OCI-LY7 (cell line): ENCODE results near the gene ZNF616. TPM values are rescaled to one million over a fixed set of nuclear protein-coding genes. Genes with fewer than 3 reads are reported as not detected.

ENCODE experiments used
- BruUV-seq: library from RNA; stranded (reverse); fragments of 400-500 nt; replicated peaks from 2 replicates; lab custom pipeline; 2021; lab: Mats Ljungman, UMichigan
- CTCF ChIA-PET: fragments of 300-600 bp; sonication (Branson Sonifier 250); formaldehyde crosslinking; loops from one replicate; lab custom pipeline; 2022; ENCODE audit warnings: antibody characterized with exemption; ENCODE audit not compliant: unreplicated experiment; lab: Charles Lee
- POLR2A ChIA-PET: fragments of 300-600 bp; sonication (Branson Sonifier 250); formaldehyde crosslinking; loops from one replicate; lab custom pipeline; 2022; ENCODE audit warnings: antibody characterized with exemption; lab: Charles Lee
- DNase-seq: peaks from one replicate; pipeline ENCODE4 v3.0.0-alpha.2; 2015; ENCODE audit warnings: low spot score
- H2AFZ ChIP-seq: fragments of 200-600 bp; sonication (generic), shearing (Covaris generic); 2 replicates; pipeline ENCODE4 v1.6.1; 2014; ENCODE audit warnings: mild to moderate bottlenecking, antibody characterized with exemption, low read length, moderate library complexity
- H3K27ac ChIP-seq: fragments of 200-600 bp; sonication (generic); 2 replicates; pipeline ENCODE4 v1.5.1; 2014; ENCODE audit warnings: mixed run types, low read depth, mild to moderate bottlenecking, moderate library complexity, low read length, inconsistent platforms; ENCODE audit not compliant: poor library complexity, severe bottlenecking
- H3K36me3 ChIP-seq: fragments of 200-600 bp; sonication (generic); 2 replicates; pipeline ENCODE4 v1.6.1; 2014; ENCODE audit warnings: mild to moderate bottlenecking, antibody characterized with exemption, low read length, moderate library complexity, mixed read lengths; ENCODE audit not compliant: insufficient read depth
- H3K4me1 ChIP-seq: fragments of 200-600 bp; sonication (generic); 2 replicates; pipeline ENCODE4 v1.5.1; 2014; ENCODE audit warnings: mild to moderate bottlenecking, low read length; ENCODE audit not compliant: insufficient read depth, poor library complexity, severe bottlenecking
- H3K4me2 ChIP-seq: fragments of 200-600 bp; sonication (generic); 2 replicates; pipeline ENCODE4 v1.6.1; 2014; ENCODE audit warnings: mild to moderate bottlenecking, low read length
- H3K4me3 ChIP-seq: fragments of 200-600 bp; sonication (generic); 2 replicates; pipeline ENCODE4 v1.5.1; 2014; ENCODE audit warnings: mild to moderate bottlenecking, low read depth, low read length; ENCODE audit not compliant: poor library complexity, severe bottlenecking
- H3K79me2 ChIP-seq: fragments of 200-600 bp; sonication (generic); 2 replicates; pipeline ENCODE4 v1.6.1; 2016; ENCODE audit warnings: low read depth, mild to moderate bottlenecking, low read length, moderate library complexity, mixed read lengths; ENCODE audit not compliant: insufficient read depth
- H3K9me2 ChIP-seq: fragments of 200-600 bp; sonication (generic); 2 replicates; pipeline ENCODE4 v1.6.1; 2016; ENCODE audit warnings: mild to moderate bottlenecking, low read length, mixed read lengths; ENCODE audit not compliant: insufficient read depth
- H3K9me3 ChIP-seq: fragments of 200-600 bp; sonication (generic); 2 replicates; pipeline ENCODE4 v1.6.1; 2014; ENCODE audit warnings: mild to moderate bottlenecking, mixed run types, low read length, mixed read lengths
- H4K20me1 ChIP-seq: fragments of 200-600 bp; sonication (generic); 2 replicates; pipeline ENCODE4 v1.6.1; 2014; ENCODE audit warnings: mild to moderate bottlenecking, antibody characterized with exemption, low read length, moderate library complexity, mixed read lengths; ENCODE audit not compliant: insufficient read depth
- EZH2phosphoT487 ChIP-seq: fragments of 200-600 bp; sonication (generic); IDR thresholded peaks from 2 replicates; pipeline ENCODE4 v1.6.1; 2018; ENCODE audit warnings: low read depth, borderline replicate concordance, mild to moderate bottlenecking, mixed run types, antibody characterized with exemption, low read length, moderate library complexity, mixed read lengths
- intact Hi-C: fragments of 100-400 bp; cut with micrococcal nuclease; formaldehyde crosslinking; loops from one replicate; pipeline ENCODE4 v1.10.0; 2022; ENCODE audit not compliant: unreplicated experiment
- total RNA-seq, 2 experiments: library from RNA; depleted of rRNA in 1 of 2; stranded (reverse); fragments of >200 nt in 1 of 2; shearing (Covaris generic) in 1 of 2; gene quantifications; 2 replicates each; pipeline ENCODE4 v1.2.3, GENCODE V29; 2014 to 2022
- TF ChIP-seq, protein P1 (sequence below): fragments of 200-600 bp; sonication (generic); conservative IDR thresholded peaks from 2 replicates; pipeline ENCODE4 v1.5.1; 2014; ENCODE audit warnings: mild to moderate bottlenecking, antibody characterized with exemption, low read length, moderate library complexity, mixed read lengths

Gene ZNF616
- total RNA-seq, 2 experiments from 2014 or later, result 3.8 to 7.1 TPM

DNA sequence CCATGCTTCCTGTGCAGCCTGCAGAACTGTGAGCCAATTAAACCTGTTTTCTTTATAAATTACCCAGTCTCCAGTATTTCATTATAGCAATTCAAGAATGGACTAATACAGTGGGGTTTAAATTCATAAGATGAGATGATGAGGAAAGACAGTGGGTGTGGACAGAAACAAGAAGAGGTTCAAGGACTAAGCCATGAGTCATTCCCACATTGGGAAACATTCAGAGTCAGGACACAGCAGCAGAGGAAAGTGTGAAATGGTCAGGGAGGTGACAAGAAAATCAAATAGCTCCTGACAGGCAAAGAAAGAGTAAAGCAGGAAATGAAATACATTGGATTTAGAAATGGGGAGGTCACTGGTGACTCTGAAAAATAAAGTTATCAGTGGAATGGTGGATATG lies 53.3 kb downstream of the ZNF616 start:
- Histone ChIP-seq H3K4me1 (no peaks in the 10 kb centered on the region), H3K9me2 (no peaks in the 10 kb centered on the region), H4K20me1 (no peaks in the 10 kb centered on the region), H3K36me3 (no peaks in the 10 kb centered on the region), H3K79me2 (no peaks in the 10 kb centered on the region), H3K4me3 (no peak overlapping the region), H3K4me2 (no peak overlapping the region), H3K9me3 (peaks cover 6% of the 10 kb centered on the region; the same call in 1 of the 2 replicates), H3K27ac (no peak overlapping the region), H2AFZ (no peak overlapping the region)
- ChIA-PET POLR2A (no interaction called here), CTCF (no interaction called here)
- no peak for DNase-seq
- intact Hi-C loops, result no loop called here
- BruUV-seq, result no TSS peak
- TF ChIP-seq, protein P1, sequence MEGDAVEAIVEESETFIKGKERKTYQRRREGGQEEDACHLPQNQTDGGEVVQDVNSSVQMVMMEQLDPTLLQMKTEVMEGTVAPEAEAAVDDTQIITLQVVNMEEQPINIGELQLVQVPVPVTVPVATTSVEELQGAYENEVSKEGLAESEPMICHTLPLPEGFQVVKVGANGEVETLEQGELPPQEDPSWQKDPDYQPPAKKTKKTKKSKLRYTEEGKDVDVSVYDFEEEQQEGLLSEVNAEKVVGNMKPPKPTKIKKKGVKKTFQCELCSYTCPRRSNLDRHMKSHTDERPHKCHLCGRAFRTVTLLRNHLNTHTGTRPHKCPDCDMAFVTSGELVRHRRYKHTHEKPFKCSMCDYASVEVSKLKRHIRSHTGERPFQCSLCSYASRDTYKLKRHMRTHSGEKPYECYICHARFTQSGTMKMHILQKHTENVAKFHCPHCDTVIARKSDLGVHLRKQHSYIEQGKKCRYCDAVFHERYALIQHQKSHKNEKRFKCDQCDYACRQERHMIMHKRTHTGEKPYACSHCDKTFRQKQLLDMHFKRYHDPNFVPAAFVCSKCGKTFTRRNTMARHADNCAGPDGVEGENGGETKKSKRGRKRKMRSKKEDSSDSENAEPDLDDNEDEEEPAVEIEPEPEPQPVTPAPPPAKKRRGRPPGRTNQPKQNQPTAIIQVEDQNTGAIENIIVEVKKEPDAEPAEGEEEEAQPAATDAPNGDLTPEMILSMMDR, result no peak
- TF ChIP-seq EZH2phosphoT487, result no peak

DNA sequence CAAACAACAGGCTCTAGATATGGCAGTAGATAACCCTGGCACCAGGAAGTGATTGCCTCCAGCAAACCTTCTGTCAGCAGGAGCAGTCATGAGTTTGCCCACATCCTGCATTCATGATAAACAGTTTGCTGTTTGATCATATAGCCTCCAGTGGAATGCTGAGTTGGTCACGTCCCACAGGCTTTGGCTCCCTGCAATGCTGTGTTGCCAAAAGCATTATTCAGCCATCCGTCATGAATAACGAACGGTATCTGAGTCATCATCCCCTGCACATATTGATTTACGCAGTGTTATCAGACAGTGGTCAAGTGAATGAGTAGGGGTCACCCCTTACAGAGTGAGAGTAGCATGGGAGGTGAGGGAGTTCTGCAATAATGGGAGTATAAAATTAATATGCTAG lies 69.2 kb downstream of the ZNF616 start:
- peaks cover 12% of the 10 kb centered on the region; the same call in 1 of the 2 replicates for H3K9me3 ChIP-seq
- ChIA-PET CTCF (no interaction called here), POLR2A (no interaction called here)
- DNase-seq, result no peak
- intact Hi-C loops, result no loop called here
- no peaks in the 10 kb centered on the region for H3K9me2 ChIP-seq
- no peak overlapping the region for H3K4me3 ChIP-seq
- no peaks in the 10 kb centered on the region for H4K20me1 ChIP-seq
- no peaks in the 10 kb centered on the region for H3K79me2 ChIP-seq
- TF ChIP-seq, protein P1, result no peak
- TF ChIP-seq EZH2phosphoT487, result no peak
- no peaks in the 10 kb centered on the region for H3K4me1 ChIP-seq
- no peak overlapping the region for H3K4me2 ChIP-seq
- H3K27ac ChIP-seq, result no peak overlapping the region
- H2AFZ ChIP-seq, result no peak overlapping the region
- H3K36me3 ChIP-seq, result no peaks in the 10 kb centered on the region
- no TSS peak for BruUV-seq

DNA sequence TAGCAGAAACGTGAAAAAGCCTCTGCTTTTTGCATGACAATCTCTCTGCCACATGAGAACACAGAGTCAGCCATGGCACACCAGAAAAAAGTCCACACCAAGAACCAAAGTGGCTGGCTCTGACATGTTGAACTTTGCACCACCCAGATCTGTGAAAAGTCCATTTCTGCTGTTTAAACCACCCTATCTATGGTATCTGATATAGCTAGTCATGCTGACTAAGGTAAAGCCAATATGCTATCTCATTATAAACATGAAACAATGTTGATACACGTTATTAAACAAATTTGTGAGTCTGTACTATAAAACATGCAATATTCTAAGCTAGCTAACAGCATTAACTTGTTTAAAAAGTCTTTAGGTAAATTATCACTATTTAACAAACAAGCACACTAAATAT lies 70.1 kb downstream of the ZNF616 start:
- H3K79me2 ChIP-seq, result no peaks in the 10 kb centered on the region
- intact Hi-C loops, result no loop called here
- no peaks in the 10 kb centered on the region for H3K4me1 ChIP-seq
- H2AFZ ChIP-seq, result no peak overlapping the region
- no peak for DNase-seq
- H3K4me3 ChIP-seq, result no peak overlapping the region
- TF ChIP-seq, protein P1, result no peak
- no peak for TF ChIP-seq EZH2phosphoT487
- H3K9me2 ChIP-seq, result no peaks in the 10 kb centered on the region
- ChIA-PET POLR2A (no interaction called here), CTCF (no interaction called here)
- no peak overlapping the region for H3K27ac ChIP-seq
- H4K20me1 ChIP-seq, result no peaks in the 10 kb centered on the region
- H3K4me2 ChIP-seq, result no peak overlapping the region
- no TSS peak for BruUV-seq
- peaks cover 12% of the 10 kb centered on the region; the same call in 1 of the 2 replicates for H3K9me3 ChIP-seq
- no peaks in the 10 kb centered on the region for H3K36me3 ChIP-seq
